Brain microvascular endothelial cell (primary cell): ENCODE data around the gene CUBN.

Source experiments
- DNase-seq: peaks from one replicate; pipeline ENCODE4 v3.0.0-alpha.2; 2020
- H3K27ac ChIP-seq: fragments of 250-450 bp; sonication (Bioruptor Pico); 2 replicates; pipeline ENCODE4 v1.5.1; 2020; ENCODE audit warnings: mild to moderate bottlenecking, moderate library complexity
- H3K27me3 ChIP-seq: fragments of 250-450 bp; sonication (Bioruptor Pico); replicated peaks from 2 replicates; pipeline ENCODE4 v1.5.1; 2020; ENCODE audit warnings: mild to moderate bottlenecking
- H3K36me3 ChIP-seq: fragments of 250-450 bp; sonication (Bioruptor Pico); replicated peaks from 2 replicates; pipeline ENCODE4 v1.5.1; 2020; ENCODE audit warnings: mild to moderate bottlenecking
- H3K4me3 ChIP-seq: 2 replicates; pipeline ENCODE4 v1.5.1; 2011; ENCODE audit warnings: low read depth, mild to moderate bottlenecking, control low read depth, low read length, moderate library complexity
- CTCF ChIP-seq: IDR thresholded peaks from 2 replicates; pipeline ENCODE4 v1.5.1; 2011; ENCODE audit warnings: low read depth, mild to moderate bottlenecking, moderate library complexity, low read length, control low read depth, inconsistent platforms; ENCODE audit errors: missing control alignments
- in situ Hi-C: cut with HindIII; loops from 2 replicates; pipeline ENCODE4 v1.10.0; 2017; ENCODE audit warnings: low sequenced_read_pairs, low pct_ligation_motif_present

The CUBN gene

GRCh38 chr10:16822726-16823360 lies 306.8 kb downstream of the CUBN start:
- no peak for DNase-seq
- in situ Hi-C loops = no loop called here
- H3K27me3 ChIP-seq = no peaks in the 10 kb centered on the region
- no peak for TF ChIP-seq CTCF
- no peak overlapping the region for H3K4me3 ChIP-seq
- H3K36me3 ChIP-seq = no peaks in the 10 kb centered on the region
- H3K27ac ChIP-seq = no peak overlapping the region

- Histone ChIP-seq H3K27me3 (no peaks in the 10 kb centered on the region), H3K27ac (no peak overlapping the region), H3K4me3 (no peak overlapping the region), H3K36me3 (no peaks in the 10 kb centered on the region)
- DNase-seq = no peak
- in situ Hi-C loops = no loop called here
- no peak for TF ChIP-seq CTCF
These were observed 307.6 kb downstream of the CUBN start for GRCh38 chr10:16822027-16822426.

GRCh38 chr10:16820421-16820820 lies 309.2 kb downstream of the CUBN start:
- in situ Hi-C loops = no loop called here
- Histone ChIP-seq H3K36me3 (no peaks in the 10 kb centered on the region), H3K4me3 (no peak overlapping the region), H3K27me3 (no peaks in the 10 kb centered on the region), H3K27ac (no peak overlapping the region)
- TF ChIP-seq CTCF = no peak
- no peak for DNase-seq

GRCh38 chr10:16820018-16820417 lies 309.6 kb downstream of the CUBN start:
- in situ Hi-C loops = no loop called here
- no peak for DNase-seq
- H3K4me3 ChIP-seq = no peak overlapping the region
- no peak overlapping the region for H3K27ac ChIP-seq
- TF ChIP-seq CTCF = no peak
- no peaks in the 10 kb centered on the region for H3K36me3 ChIP-seq
- no peaks in the 10 kb centered on the region for H3K27me3 ChIP-seq

- no peaks in the 10 kb centered on the region for H3K27me3 ChIP-seq
- DNase-seq = no peak
- no peak overlapping the region for H3K4me3 ChIP-seq
- no peak overlapping the region for H3K27ac ChIP-seq
- in situ Hi-C loops = no loop called here
- no peaks in the 10 kb centered on the region for H3K36me3 ChIP-seq
- no peak for TF ChIP-seq CTCF
These were observed 310.2 kb downstream of the CUBN start for GRCh38 chr10:16819436-16819835.

GRCh38 chr10:16819026-16819425 lies 310.6 kb downstream of the CUBN start:
- in situ Hi-C loops = no loop called here
- no peak for TF ChIP-seq CTCF
- Histone ChIP-seq H3K4me3 (no peak overlapping the region), H3K27me3 (no peaks in the 10 kb centered on the region), H3K36me3 (no peaks in the 10 kb centered on the region), H3K27ac (no peak overlapping the region)
- no peak for DNase-seq
